SK-N-SH (cell line): ENCODE measurements around the gene CISH. TPM values are rescaled to one million over a fixed set of nuclear protein-coding genes. Genes with fewer than 3 reads are reported as not detected.
A peak's percentile ranks its signal among the peaks of the same experiment; 100 is the strongest.

Experiments
- CTCF ChIA-PET: fragments of 300-600, 350-600 bp; formaldehyde crosslinking; extraction: SDS; loops from one replicate; lab custom pipeline; 2021; lab: Yijun Ruan, JAX
- POLR2A ChIA-PET: fragments of 350-600 bp; sonication (Branson Sonifier 250); formaldehyde crosslinking; extraction: SDS; loops from one replicate; lab custom pipeline; 2020; ENCODE audit warnings: antibody characterized with exemption, inconsistent platforms; lab: Yijun Ruan, JAX
- DNase-seq: peaks from one replicate; pipeline ENCODE4 v3.0.0; 2012
- H2AFZ ChIP-seq: fragments of 200-600 bp; sonication (generic); 2 replicates; pipeline ENCODE4 v1.8.1; 2016; ENCODE audit warnings: antibody characterized with exemption, mild to moderate bottlenecking, low read depth
- H3F3A ChIP-seq: fragments of 200-600 bp; sonication (generic); replicated peaks from 2 replicates; pipeline ENCODE3; 2016; ENCODE audit warnings: antibody characterized with exemption, mild to moderate bottlenecking; ENCODE audit not compliant: insufficient read depth
- H3K27ac ChIP-seq, 2 experiments: fragments of 200-500 bp in 1 of 2; fragments of 200-600 bp in 1 of 2; sonication (Bioruptor generic) in 1 of 2; sonication (generic), shearing (Covaris generic) in 1 of 2; 2 replicates each; pipeline versions ENCODE4 v1.5.1 to v1.6.1; 2014 to 2016; ENCODE audit warnings: low read depth in 2 of 2, inconsistent platforms in 1 of 2, low read length in 1 of 2, mild to moderate bottlenecking in 1 of 2, mixed read lengths in 1 of 2
- H3K27me3 ChIP-seq: fragments of 200-600 bp; sonication (generic), shearing (Covaris generic); 2 replicates; pipeline ENCODE4 v1.6.1; 2016; ENCODE audit warnings: mixed run types; ENCODE audit not compliant: insufficient read depth
- H3K36me3 ChIP-seq, 2 experiments: fragments of 200-500 bp in 1 of 2; fragments of 200-600 bp in 1 of 2; sonication (Bioruptor generic) in 1 of 2; sonication (generic) in 1 of 2; replicated peaks in 1 of 2; 2 replicates each; pipeline versions ENCODE3 to v1.5.1; 2014 to 2016; ENCODE audit warnings: low read length in 1 of 2, mild to moderate bottlenecking in 1 of 2; ENCODE audit not compliant: insufficient read depth in 2 of 2, control insufficient read depth in 1 of 2
- H3K4me1 ChIP-seq, 2 experiments: fragments of 200-500 bp in 1 of 2; fragments of 200-600 bp in 1 of 2; sonication (Bioruptor generic) in 1 of 2; sonication (generic), shearing (Covaris generic) in 1 of 2; 2 replicates each; pipeline versions ENCODE4 v1.5.1 to v1.6.1; 2014 to 2016; ENCODE audit warnings: low read depth in 1 of 2, low read length in 1 of 2, mixed run types in 1 of 2; ENCODE audit not compliant: insufficient read depth in 2 of 2, control insufficient read depth in 1 of 2
- H3K4me2 ChIP-seq: fragments of 200-600 bp; sonication (generic), shearing (Covaris generic); 2 replicates; pipeline ENCODE4 v1.6.1; 2017; ENCODE audit warnings: mixed run types
- H3K4me3 ChIP-seq, 2 experiments: fragments of 200-500 bp in 1 of 2; fragments of 200-600 bp in 1 of 2; sonication (Bioruptor generic) in 1 of 2; sonication (generic), shearing (Covaris generic) in 1 of 2; 2 replicates each; pipeline versions ENCODE4 v1.5.1 to v1.8.1; 2014 to 2016; ENCODE audit warnings: low read depth in 2 of 2, inconsistent platforms in 1 of 2, low read length in 1 of 2, mild to moderate bottlenecking in 1 of 2, mixed read lengths in 1 of 2, moderate library complexity in 1 of 2
- H3K79me2 ChIP-seq: fragments of 200-600 bp; sonication (generic); 2 replicates; pipeline ENCODE4 v1.8.1; 2017; ENCODE audit warnings: mild to moderate bottlenecking; ENCODE audit not compliant: insufficient read depth
- H3K9ac ChIP-seq: fragments of 200-600 bp; sonication (generic); 2 replicates; pipeline ENCODE4 v1.6.1; 2017; ENCODE audit warnings: mixed run types
- H3K9me2 ChIP-seq: fragments of 200-600 bp; sonication (generic); 2 replicates; pipeline ENCODE4 v1.6.1; 2017; ENCODE audit warnings: mixed run types
- H3K9me3 ChIP-seq: fragments of 200-600 bp; sonication (generic); 2 replicates; pipeline ENCODE4 v1.6.1; 2017; ENCODE audit warnings: mixed run types, mild to moderate bottlenecking, moderate library complexity
- H4K20me1 ChIP-seq: fragments of 200-600 bp; sonication (generic); 2 replicates; pipeline ENCODE4 v1.6.1; 2017; ENCODE audit warnings: mild to moderate bottlenecking, mixed run types; ENCODE audit not compliant: insufficient read depth
- EP300 ChIP-seq, 2 experiments: IDR thresholded peaks; 2 replicates each; pipeline versions ENCODE4 v1.4.0 to v1.6.1; 2012; ENCODE audit warnings: borderline replicate concordance in 1 of 2, low read depth in 1 of 2, low read length in 1 of 2
- FOXM1 ChIP-seq: IDR thresholded peaks from 2 replicates; pipeline ENCODE4 v1.4.0; 2012; ENCODE audit warnings: low read depth, mild to moderate bottlenecking
- GABPA ChIP-seq: IDR thresholded peaks from 2 replicates; pipeline ENCODE4 v1.4.0; 2012; ENCODE audit warnings: low read depth, mild to moderate bottlenecking
- GATA2 ChIP-seq: sonication (generic); formaldehyde crosslinking; IDR thresholded peaks from 2 replicates; pipeline ENCODE4 v1.5.0; 2020; ENCODE audit warnings: mild to moderate bottlenecking, missing genetic modification reagents
- JUND ChIP-seq: IDR thresholded peaks from 2 replicates; pipeline ENCODE4 v1.4.0; 2012
- MEF2A ChIP-seq: IDR thresholded peaks from 2 replicates; pipeline ENCODE4 v1.4.0; 2012; ENCODE audit warnings: low read depth, borderline replicate concordance
- MXI1 ChIP-seq: IDR thresholded peaks from 2 replicates; pipeline ENCODE4 v1.6.1; 2012; ENCODE audit warnings: mild to moderate bottlenecking, low read depth, low read length, improper control_type of control experiment
- NFIC ChIP-seq: IDR thresholded peaks from 2 replicates; pipeline ENCODE4 v1.4.0; 2012; ENCODE audit warnings: borderline replicate concordance
- NRF1 ChIP-seq: IDR thresholded peaks from 2 replicates; pipeline ENCODE4 v1.6.1; 2012; ENCODE audit warnings: low read depth, mild to moderate bottlenecking, low read length
- RAD21 ChIP-seq: IDR thresholded peaks from 2 replicates; pipeline ENCODE4 v1.6.1; 2012; ENCODE audit warnings: mild to moderate bottlenecking, low read length
- RCOR1 ChIP-seq: fragments of 150-350 bp; IDR thresholded peaks from 2 replicates; pipeline ENCODE4 v1.6.1; 2017; ENCODE audit warnings: antibody characterized with exemption, low read length
- RXRA ChIP-seq: IDR thresholded peaks from 2 replicates; pipeline ENCODE4 v1.4.0; 2012; ENCODE audit warnings: low read depth, mild to moderate bottlenecking, borderline replicate concordance
- SIN3A ChIP-seq: IDR thresholded peaks from 2 replicates; pipeline ENCODE4 v1.6.1; 2012; ENCODE audit warnings: low read depth, mild to moderate bottlenecking, low read length, moderate library complexity, borderline replicate concordance
- TAF1 ChIP-seq: IDR thresholded peaks from 2 replicates; pipeline ENCODE4 v1.6.1; 2012; ENCODE audit warnings: low read depth, mild to moderate bottlenecking, low read length, moderate library complexity, borderline replicate concordance
- TCF12 ChIP-seq: IDR thresholded peaks from 2 replicates; pipeline ENCODE4 v1.4.0; 2012
- TEAD4 ChIP-seq: IDR thresholded peaks from 2 replicates; pipeline ENCODE4 v1.4.0; 2012; ENCODE audit warnings: mild to moderate bottlenecking, borderline replicate concordance; ENCODE audit not compliant: insufficient read depth
- YY1 ChIP-seq: IDR thresholded peaks from 2 replicates; pipeline ENCODE4 v1.4.0; 2012; ENCODE audit warnings: low read depth, mild to moderate bottlenecking
- WGBS: methylation state at CpG from one replicate; pipeline ENCODE4 v1.1.6; 2017; ENCODE audit warnings: low lambda C conversion rate; 5-methylcytosine and 5-hydroxymethylcytosine counted together
- polyA plus RNA-seq, 3 experiments: library from polyadenylated mRNA; depleted of rRNA; stranded (reverse); fragments of >200 nt; gene quantifications; 2 replicates each; pipeline ENCODE4 v1.2.3, GENCODE V29; 2012
- TF ChIP-seq, protein P1 (sequence below): IDR thresholded peaks from 2 replicates; pipeline ENCODE4 v1.4.0; 2012; ENCODE audit warnings: low read depth
- TF ChIP-seq, protein P2 (sequence below): IDR thresholded peaks from 2 replicates; pipeline ENCODE4 v1.6.1; 2012; ENCODE audit warnings: mild to moderate bottlenecking, low read depth, low read length, moderate library complexity
- TF ChIP-seq, protein P3 (sequence below): IDR thresholded peaks from 2 replicates; pipeline ENCODE4; 2012
- TF ChIP-seq, protein P4 (sequence below): fragments of 150-350 bp; IDR thresholded peaks from 2 replicates; pipeline ENCODE4 v1.6.1; 2016; ENCODE audit warnings: mild to moderate bottlenecking, low read depth, low read length
- TF ChIP-seq, protein P5 (sequence below): IDR thresholded peaks from 2 replicates; pipeline ENCODE4 v1.4.0; 2012; ENCODE audit warnings: low read depth, borderline replicate concordance
- TF ChIP-seq, protein P6 (sequence below): fragments of 150-350 bp; IDR thresholded peaks from 2 replicates; pipeline ENCODE4 v1.6.1; 2017; ENCODE audit warnings: antibody characterized with exemption, low read length, low read depth, borderline replicate concordance

CISH gene
- polyA plus RNA-seq, 1 of the 3 experiments (the other 2 are of a cell fraction) = 2.6 TPM

DNA sequence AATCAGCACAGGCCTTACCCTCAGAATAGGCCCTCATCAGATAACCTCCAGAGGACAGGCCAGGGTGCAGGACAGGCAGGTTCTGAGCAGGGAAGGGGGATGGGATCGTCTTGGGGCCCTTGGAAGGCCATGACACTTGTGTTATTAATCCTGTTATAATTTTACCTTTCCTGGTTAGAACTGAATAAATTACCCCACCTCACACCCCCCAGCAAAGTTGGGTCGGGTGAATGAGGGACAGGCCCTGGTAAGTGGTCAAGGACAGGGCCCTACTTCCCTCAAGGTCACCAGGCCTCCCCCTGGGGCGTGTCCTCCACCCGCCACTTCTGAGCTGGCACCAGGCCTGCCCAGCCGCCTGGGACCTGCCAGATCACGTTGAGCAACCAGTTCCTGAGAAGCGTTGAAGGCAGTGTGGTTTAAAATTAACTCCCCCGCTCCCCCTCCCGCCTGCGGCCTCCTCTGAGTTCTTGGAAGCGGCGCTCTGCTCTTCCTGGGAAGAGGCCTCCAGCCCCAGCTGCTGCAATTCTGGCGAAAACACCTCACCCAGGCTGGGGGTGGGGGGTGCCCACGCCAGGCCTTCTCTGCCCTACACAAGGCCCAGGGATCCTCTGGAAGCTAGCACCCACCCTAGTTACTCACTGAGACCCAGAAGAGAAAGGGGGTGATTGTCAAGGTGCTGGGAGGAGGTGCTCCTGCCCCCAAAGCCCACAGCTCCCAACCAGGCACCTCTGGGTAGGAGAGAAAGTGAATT, 10.6 kb downstream of the CISH start:
- DNase-seq = peak; percentile 91
- H2AFZ ChIP-seq = peak overlapping the region; percentile 87
- no peaks in the 10 kb centered on the region for H3K9me3 ChIP-seq
- H3F3A ChIP-seq = no peaks in the 10 kb centered on the region
- peak overlapping the region; percentile 57 for H3K9ac ChIP-seq
- H4K20me1 ChIP-seq = no peaks in the 10 kb centered on the region
- H3K27me3 ChIP-seq = no peaks in the 10 kb centered on the region
- H3K4me2 ChIP-seq = peak overlapping the region; percentile 51
- 1% methylated on average over 6 of the region's 14 CpGs for WGBS
- H3K9me2 ChIP-seq = no peaks in the 10 kb centered on the region
- ChIA-PET CTCF (interaction anchor here (0.9 to 25.1 kb wide), 4 partner anchors 13 to 788 kb away, joined by 3 to 648 read pairs (median 58); partner anchors contain the start of genes C3orf18, CISH, HEMK1 and MAPKAPK3), POLR2A (interaction anchor here (0.7 to 2.8 kb wide), 6 partner anchors 9 to 1550 kb away, joined by 3 to 23 read pairs (median 4); partner anchors contain the start of genes CISH and HEMK1)
- no peak overlapping the region; a peak in 1 of 4 replicates for H3K4me3 ChIP-seq
- H3K36me3 ChIP-seq = no peaks in the 10 kb centered on the region
- H3K4me1 ChIP-seq = peaks cover 17 to 38% of the 10 kb centered on the region in 2 experiments
- H3K79me2 ChIP-seq = no peaks in the 10 kb centered on the region
- H3K27ac ChIP-seq = peak overlapping the region; percentile 70 to 93
- TF ChIP-seq TAF1 = no peak
- TF ChIP-seq RCOR1 = peak; percentile 32; the same call in 1 of the 2 replicates
- no peak for TF ChIP-seq YY1
- peak; percentile 76; the same call in 1 of the 2 replicates for TF ChIP-seq MXI1
- TF ChIP-seq RXRA = peak; percentile 39; the same call in 1 of the 2 replicates
- TF ChIP-seq, protein P1, sequence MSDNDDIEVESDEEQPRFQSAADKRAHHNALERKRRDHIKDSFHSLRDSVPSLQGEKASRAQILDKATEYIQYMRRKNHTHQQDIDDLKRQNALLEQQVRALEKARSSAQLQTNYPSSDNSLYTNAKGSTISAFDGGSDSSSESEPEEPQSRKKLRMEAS = peak; percentile 84
- TF ChIP-seq, protein P2, sequence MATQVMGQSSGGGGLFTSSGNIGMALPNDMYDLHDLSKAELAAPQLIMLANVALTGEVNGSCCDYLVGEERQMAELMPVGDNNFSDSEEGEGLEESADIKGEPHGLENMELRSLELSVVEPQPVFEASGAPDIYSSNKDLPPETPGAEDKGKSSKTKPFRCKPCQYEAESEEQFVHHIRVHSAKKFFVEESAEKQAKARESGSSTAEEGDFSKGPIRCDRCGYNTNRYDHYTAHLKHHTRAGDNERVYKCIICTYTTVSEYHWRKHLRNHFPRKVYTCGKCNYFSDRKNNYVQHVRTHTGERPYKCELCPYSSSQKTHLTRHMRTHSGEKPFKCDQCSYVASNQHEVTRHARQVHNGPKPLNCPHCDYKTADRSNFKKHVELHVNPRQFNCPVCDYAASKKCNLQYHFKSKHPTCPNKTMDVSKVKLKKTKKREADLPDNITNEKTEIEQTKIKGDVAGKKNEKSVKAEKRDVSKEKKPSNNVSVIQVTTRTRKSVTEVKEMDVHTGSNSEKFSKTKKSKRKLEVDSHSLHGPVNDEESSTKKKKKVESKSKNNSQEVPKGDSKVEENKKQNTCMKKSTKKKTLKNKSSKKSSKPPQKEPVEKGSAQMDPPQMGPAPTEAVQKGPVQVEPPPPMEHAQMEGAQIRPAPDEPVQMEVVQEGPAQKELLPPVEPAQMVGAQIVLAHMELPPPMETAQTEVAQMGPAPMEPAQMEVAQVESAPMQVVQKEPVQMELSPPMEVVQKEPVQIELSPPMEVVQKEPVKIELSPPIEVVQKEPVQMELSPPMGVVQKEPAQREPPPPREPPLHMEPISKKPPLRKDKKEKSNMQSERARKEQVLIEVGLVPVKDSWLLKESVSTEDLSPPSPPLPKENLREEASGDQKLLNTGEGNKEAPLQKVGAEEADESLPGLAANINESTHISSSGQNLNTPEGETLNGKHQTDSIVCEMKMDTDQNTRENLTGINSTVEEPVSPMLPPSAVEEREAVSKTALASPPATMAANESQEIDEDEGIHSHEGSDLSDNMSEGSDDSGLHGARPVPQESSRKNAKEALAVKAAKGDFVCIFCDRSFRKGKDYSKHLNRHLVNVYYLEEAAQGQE = no peak
- TF ChIP-seq NFIC = peak; percentile 79
- TF ChIP-seq, protein P3, sequence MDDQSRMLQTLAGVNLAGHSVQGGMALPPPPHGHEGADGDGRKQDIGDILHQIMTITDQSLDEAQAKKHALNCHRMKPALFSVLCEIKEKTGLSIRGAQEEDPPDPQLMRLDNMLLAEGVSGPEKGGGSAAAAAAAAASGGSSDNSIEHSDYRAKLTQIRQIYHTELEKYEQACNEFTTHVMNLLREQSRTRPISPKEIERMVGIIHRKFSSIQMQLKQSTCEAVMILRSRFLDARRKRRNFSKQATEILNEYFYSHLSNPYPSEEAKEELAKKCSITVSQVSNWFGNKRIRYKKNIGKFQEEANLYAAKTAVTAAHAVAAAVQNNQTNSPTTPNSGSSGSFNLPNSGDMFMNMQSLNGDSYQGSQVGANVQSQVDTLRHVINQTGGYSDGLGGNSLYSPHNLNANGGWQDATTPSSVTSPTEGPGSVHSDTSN = peak; percentile 70
- TF ChIP-seq TEAD4 = 0 out of 2 replicates have a peak, but pooled peaks have one; percentile 29
- TF ChIP-seq SIN3A = peak; percentile 43; the same call in 1 of the 2 replicates
- TF ChIP-seq, protein P4, sequence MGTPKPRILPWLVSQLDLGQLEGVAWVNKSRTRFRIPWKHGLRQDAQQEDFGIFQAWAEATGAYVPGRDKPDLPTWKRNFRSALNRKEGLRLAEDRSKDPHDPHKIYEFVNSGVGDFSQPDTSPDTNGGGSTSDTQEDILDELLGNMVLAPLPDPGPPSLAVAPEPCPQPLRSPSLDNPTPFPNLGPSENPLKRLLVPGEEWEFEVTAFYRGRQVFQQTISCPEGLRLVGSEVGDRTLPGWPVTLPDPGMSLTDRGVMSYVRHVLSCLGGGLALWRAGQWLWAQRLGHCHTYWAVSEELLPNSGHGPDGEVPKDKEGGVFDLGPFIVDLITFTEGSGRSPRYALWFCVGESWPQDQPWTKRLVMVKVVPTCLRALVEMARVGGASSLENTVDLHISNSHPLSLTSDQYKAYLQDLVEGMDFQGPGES = no peak
- no peak for TF ChIP-seq GATA2 (CRISPR knock-in tag)
- TF ChIP-seq JUND = no peak; the same call in 1 of the 2 replicates
- peak; percentile 16; the same call in 1 of the 2 replicates for TF ChIP-seq RAD21
- TF ChIP-seq NRF1 = no peak
- peak; percentile 60 to 75; a peak in 3 of 4 replicates for TF ChIP-seq EP300 (IDR thresholded peaks at IDR 0.05; ENCODE audit: borderline replicate concordance in 1 of 2, low read depth in 1 of 2, low read length in 1 of 2)
- no peak for TF ChIP-seq FOXM1
- peak; percentile 62 for TF ChIP-seq TCF12
- TF ChIP-seq, protein P5, sequence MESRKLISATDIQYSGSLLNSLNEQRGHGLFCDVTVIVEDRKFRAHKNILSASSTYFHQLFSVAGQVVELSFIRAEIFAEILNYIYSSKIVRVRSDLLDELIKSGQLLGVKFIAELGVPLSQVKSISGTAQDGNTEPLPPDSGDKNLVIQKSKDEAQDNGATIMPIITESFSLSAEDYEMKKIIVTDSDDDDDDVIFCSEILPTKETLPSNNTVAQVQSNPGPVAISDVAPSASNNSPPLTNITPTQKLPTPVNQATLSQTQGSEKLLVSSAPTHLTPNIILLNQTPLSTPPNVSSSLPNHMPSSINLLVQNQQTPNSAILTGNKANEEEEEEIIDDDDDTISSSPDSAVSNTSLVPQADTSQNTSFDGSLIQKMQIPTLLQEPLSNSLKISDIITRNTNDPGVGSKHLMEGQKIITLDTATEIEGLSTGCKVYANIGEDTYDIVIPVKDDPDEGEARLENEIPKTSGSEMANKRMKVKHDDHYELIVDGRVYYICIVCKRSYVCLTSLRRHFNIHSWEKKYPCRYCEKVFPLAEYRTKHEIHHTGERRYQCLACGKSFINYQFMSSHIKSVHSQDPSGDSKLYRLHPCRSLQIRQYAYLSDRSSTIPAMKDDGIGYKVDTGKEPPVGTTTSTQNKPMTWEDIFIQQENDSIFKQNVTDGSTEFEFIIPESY = 0 out of 2 replicates have a peak, but pooled peaks have one; percentile 12
- TF ChIP-seq GABPA = no peak
- TF ChIP-seq, protein P6, sequence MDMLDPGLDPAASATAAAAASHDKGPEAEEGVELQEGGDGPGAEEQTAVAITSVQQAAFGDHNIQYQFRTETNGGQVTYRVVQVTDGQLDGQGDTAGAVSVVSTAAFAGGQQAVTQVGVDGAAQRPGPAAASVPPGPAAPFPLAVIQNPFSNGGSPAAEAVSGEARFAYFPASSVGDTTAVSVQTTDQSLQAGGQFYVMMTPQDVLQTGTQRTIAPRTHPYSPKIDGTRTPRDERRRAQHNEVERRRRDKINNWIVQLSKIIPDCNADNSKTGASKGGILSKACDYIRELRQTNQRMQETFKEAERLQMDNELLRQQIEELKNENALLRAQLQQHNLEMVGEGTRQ = no peak
- no peak; the same call in 1 of the 2 replicates for TF ChIP-seq MEF2A
